ENCODE measurements around the gene NDUFB3.
"Not testable (repeated sequence)": the region's sequence is repeated elsewhere in the genome, so short reads cannot be mapped to it uniquely, and the experiment has no call there.

NDUFB3 gene

GRCh38 chr2:201071479-201072200 is at the start of gene NDUFB3, which contains the start of gene HYCC2:
NDUFB3 (plus strand) TSS chr2:201072001; CDS start chr2:201078883, 6,882 bp downstream.
HYCC2 (minus strand) TSS chr2:201071671; CDS start chr2:201024009, 47,662 bp downstream.
- peak; percentile 96 for DNase-seq (ENCODE audit: low spot score)

DNA sequence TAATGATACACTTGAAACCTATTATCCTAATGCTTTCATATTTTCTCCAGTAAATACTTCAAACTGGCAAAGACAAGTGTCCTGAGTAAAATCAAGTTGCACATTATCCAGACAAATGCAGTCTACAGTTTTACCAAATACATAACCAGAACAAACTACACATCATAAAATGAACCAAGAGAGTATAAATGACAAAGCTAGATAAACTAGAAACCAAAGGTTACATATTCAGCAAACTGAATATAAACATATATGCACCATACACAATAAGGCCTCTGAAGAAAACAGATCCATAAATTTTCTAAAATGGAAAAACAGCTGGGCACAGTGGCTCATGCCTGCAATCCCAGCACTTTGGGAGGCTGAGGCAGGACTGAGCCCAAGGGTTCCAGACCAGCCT is 47.3 kb upstream of the NDUFB3 start:
- DNase-seq (ENCODE audit: low spot score), result no peak

- DNase-seq (ENCODE audit: low spot score), result not testable (repeated sequence)
Measured at GRCh38 chr2:201034355-201034754, 37.4 kb upstream of the NDUFB3 start.

GRCh38 chr2:201038361-201038760 is 33.4 kb upstream of the NDUFB3 start:
- not testable (repeated sequence) for DNase-seq (ENCODE audit: low spot score)

- DNase-seq (ENCODE audit: low spot score), result no peak
Measured at GRCh38 chr2:201038855-201039254, 32.9 kb upstream of the NDUFB3 start.

DNA sequence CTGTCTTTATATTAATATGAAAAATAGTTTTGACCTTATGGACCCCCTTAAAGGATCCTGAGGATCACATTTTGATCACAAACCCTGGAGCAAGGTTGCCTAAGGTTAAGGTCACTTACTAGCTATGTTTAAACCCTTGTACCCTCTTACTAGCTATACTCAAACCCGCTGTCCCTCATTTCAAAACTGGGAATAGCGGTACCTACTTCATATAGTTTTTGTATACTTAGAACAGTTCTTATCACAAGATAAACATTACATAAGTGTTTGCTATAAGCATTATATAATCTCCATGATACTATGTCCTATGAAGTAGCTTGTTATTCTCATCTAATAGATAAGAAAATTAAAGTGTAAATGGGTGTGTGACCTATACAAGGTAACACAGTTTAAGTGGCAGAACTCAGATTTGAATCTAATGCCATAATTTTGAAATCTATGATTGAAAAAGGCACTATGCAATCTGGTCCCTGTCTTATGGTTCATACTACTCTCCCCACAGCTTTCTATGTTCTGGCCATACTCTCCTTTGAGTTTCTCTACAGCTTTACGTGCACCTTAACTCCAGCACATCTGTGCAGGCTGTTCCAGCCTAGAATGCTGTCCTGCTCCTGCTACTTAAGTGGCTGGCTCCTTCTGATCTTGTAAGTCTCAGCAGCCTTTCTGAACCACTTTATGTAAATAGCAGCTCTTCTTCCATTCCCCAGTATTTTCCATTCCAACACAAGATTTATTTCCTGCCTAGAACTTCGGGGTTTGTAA is 30.8 kb upstream of the NDUFB3 start:
- no peak for DNase-seq (ENCODE audit: low spot score)

DNA sequence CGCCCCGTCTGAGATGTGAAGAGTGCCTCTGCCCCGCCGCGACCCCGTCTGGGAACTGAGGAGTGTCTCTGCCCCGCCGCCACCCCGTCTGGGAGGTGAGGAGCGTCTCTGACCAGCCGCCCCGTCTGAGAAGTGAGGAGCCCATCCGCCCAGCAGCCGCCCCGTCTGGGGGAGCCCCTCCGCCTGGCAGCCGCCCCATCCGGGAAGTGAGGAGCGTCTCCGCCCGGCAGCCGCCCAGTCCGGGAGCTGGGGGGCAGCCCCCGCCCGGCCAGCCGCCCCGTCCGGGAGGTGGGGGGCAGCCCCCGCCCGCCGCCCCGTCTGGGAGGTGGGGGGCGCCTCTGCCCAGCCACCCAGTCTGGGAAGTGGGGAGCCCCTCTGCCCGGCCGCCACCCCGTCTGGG is 29.4 kb upstream of the NDUFB3 start:
- not testable (repeated sequence) for DNase-seq (ENCODE audit: low spot score)

GRCh38 chr2:201043050-201043449 is 28.8 kb upstream of the NDUFB3 start:
- not testable (repeated sequence) for DNase-seq (ENCODE audit: low spot score)

- no peak for DNase-seq (ENCODE audit: low spot score)
Measured at GRCh38 chr2:201046881-201047280, 24.9 kb upstream of the NDUFB3 start.

DNA sequence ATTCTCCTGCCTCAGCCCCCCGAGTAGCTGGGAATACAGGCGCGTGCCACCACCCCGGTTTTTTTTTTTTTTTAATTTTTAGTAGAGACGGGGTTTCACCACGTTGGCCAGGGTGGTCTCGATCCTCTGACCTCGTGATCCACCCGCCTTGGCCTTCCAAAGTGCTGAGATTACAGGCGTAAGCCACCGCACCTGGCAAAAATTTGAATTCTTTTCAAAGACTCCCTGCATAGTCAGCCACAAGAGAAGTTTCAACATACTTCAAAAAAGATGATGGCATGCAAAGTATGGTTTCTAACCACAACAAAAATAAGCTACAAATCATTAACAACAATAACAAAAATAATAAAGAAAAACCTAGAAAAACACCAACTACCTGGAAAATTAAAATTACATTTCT is 22.3 kb upstream of the NDUFB3 start:
- no peak for DNase-seq (ENCODE audit: low spot score)

- DNase-seq (ENCODE audit: low spot score), result peak; percentile 19
Measured at GRCh38 chr2:201057087-201057521, 14.7 kb upstream of the NDUFB3 start.

DNA sequence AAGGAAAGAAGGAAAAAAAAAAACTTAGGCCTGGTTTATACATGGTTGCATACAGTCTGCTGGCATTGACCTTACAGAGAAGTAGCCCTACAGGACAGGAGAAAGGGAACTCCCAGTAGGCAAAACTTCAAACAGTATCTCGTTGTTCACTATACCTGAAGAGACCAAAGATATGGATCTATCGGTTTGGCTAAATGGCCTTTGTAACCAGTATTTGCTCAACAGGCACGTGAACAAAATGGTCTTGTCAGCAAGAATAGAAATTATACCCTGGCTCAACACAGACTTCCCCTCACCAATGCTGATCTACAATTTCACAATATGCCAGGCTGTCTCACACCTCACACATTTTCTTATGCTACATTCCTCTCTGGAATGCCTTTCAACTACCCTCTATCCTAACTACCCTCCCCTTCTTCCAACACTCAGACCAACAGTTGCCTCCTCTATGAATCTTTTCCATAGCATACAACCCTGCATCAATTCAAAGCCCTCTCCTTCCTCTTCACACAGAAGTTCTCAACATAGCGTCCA is 14.0 kb upstream of the NDUFB3 start:
- DNase-seq (ENCODE audit: low spot score), result no peak

DNA sequence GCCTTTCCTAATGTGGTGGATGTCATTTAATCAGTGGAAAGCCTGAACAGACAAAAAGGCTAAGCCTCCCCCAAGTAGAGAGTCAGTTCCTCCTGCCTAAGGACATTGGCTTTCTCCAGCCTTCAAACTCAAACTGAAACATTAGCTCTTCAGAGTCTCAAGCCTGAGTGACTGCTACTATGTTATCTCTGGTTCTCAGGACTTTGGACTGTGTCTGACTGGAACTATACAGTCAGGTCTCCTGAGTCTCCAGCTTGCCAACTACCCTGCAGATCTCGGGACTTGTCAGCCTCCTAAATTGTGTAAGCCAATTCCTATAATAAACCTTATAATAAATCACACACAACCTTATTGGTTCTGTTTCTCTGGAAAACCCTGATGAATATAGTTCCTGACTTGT is 12.9 kb upstream of the NDUFB3 start:
- DNase-seq (ENCODE audit: low spot score), result no peak

- no peak for DNase-seq (ENCODE audit: low spot score)
Measured at GRCh38 chr2:201059961-201060755, 11.6 kb upstream of the NDUFB3 start.

DNA sequence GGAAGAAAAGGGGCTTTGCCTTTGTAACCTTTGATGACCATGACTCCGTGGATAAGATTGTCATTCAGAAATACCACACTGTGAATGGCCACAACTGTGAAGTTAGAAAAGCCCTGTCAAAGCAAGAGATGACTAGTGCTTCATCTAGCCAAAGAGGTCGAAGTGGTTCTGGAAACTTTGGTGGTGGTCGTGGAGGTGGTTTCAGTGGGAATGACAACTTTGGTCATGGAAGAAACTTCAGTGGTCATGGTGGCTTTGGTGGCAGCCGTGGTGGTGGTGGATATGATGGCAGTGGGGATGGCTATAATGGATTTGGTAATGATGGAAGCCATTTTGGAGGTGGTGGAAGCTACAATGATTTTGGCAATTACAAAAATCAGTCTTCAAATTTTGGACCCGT is 8.3 kb upstream of the NDUFB3 start:
- not testable (repeated sequence) for DNase-seq (ENCODE audit: low spot score)

- no peak for DNase-seq (ENCODE audit: low spot score)
Measured at GRCh38 chr2:201064797-201065329, 6.9 kb upstream of the NDUFB3 start.

GRCh38 chr2:201070948-201071478 is 788 bp upstream of the NDUFB3 start:
- peak; percentile 34 for DNase-seq (ENCODE audit: low spot score)

DNA sequence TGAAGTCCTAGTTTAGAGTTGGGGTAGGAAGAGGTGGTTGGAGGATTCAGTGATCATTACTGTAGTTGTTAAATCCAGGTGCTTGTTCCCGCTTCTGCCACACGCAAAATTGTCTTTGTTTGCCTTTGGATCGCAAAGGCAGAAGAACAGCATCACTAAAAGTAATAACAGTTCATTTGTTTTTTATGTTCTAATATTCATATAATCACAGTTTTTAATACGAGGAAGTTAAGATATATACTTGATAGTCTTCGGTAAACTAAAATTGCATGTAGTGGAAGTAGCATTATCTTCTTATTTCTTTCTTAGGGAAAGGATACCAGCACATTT is 365 bp downstream of the NDUFB3 start:
- DNase-seq (ENCODE audit: low spot score), result no peak

DNA sequence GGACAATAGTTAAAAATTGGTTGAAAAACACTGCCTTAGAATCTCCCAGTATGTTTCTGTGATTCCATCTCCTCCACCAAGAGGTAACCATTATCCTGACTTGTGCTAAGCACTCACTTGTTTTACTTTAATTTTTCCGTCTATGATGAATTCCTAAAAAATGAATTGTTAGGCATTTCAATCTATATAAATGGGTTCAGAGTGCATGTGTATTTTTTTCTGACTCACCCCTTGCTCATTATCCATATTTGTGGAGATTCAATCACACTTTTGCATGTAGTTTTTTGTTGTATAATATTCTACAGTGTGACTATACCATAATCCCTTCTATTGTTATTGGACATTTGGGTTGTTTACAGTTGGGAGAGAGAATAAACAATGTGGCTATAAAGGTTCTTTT is 1.3 kb downstream of the NDUFB3 start:
- DNase-seq (ENCODE audit: low spot score), result no peak

DNA sequence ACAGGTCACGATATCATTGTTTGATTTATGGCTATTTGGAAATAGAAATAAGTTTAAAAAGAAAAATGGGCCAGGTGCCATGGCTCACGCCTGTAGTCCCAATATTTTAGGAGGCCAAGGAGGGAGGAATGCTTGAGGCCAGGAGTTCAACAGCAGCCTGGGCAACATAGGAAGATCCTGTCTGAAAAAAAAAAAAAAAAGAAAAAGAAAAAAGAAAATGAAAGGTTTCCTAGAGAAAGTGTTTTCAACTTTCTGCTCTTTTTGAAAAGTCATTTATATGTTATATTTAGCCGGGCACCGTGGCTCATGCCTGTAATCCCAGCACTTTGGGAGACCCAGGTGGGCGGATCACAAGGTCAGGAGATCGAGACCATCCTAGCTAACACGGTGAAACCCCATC is 3.2 kb downstream of the NDUFB3 start:
- no peak for DNase-seq (ENCODE audit: low spot score)

DNA sequence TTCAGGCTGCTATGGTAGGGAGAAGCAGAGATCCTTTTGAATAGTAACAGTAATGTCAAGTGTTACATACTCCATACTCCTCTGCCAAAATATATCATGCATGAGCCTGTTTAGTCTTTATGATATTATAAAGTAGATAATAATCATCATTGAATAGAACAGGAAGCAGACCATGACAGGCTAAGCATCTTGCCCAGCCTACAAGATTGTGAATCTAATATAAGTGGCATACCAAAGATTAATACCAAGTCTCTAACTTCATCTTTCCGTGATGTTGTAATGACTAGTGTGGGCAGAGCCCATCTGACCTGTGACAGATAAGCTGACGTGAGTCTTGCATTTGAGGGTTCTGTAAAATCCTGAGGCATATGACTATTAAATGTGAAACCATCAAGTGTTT is 13.1 kb downstream of the NDUFB3 start:
- DNase-seq (ENCODE audit: low spot score), result no peak

DNA sequence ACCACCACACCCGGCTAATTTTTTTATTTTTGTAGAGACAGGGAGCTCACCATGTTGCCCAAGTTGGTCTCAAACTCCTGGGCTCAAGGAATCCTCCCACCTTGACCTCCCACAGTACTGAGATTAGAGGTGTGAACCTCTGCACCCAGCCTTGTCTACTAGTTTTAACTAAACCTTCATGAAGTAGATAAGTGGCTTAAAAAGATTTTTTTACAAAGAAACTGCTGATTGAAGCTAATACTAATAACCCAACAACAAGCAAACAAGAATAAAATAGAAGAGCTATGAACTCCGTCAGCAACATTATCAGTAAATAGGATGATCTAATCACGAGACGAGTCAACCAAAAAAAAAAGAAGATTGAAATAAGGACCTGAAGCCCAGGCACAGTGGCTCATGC is 18.8 kb downstream of the NDUFB3 start:
- no peak for DNase-seq (ENCODE audit: low spot score)

All from COLO829 (cell line).